OCI-M2 (cell line): ENCODE data around the gene GPR146.

Source experiments
- DNase-seq: peaks from one replicate; lab custom pipeline; 2025; ENCODE audit not compliant: unreplicated experiment; lab: John Stamatoyannopoulos, UW

GPR146 gene

DNA sequence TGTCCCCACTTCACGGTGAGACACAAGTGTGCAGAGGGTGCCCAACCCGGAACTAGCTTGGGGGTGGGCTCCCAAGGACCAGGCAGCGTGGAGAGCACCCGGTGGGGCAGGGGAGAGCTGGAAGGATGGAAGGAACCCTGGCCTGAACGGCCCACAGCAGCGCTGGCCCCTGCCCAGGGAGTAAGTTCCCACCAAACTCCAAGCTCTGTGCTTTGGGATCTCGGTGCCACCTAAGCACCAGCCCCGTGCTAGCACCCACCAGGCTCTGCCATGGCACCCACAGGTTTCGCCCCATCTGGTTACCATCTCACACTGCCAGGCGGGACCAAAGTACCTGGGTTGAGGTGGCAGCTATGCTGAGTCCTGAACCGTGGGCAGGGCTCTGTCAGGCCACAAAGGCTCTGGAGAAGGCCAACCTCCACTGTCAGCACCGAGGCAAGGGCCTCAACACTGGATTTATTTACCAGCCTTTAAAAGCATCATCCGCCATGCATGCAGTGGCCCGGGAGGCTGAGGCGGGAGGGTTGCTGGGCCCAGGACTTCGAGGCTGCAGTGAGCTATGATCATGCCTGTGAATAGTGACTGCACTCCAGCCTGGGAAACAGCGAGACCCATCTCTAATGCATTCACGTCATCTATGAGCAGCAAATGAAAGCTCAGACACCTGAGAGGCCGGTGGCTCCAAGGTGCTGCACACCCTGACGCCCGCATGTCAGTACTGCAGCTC, 59.6 kb downstream of the GPR146 start:
- DNase-seq: no peak

DNA sequence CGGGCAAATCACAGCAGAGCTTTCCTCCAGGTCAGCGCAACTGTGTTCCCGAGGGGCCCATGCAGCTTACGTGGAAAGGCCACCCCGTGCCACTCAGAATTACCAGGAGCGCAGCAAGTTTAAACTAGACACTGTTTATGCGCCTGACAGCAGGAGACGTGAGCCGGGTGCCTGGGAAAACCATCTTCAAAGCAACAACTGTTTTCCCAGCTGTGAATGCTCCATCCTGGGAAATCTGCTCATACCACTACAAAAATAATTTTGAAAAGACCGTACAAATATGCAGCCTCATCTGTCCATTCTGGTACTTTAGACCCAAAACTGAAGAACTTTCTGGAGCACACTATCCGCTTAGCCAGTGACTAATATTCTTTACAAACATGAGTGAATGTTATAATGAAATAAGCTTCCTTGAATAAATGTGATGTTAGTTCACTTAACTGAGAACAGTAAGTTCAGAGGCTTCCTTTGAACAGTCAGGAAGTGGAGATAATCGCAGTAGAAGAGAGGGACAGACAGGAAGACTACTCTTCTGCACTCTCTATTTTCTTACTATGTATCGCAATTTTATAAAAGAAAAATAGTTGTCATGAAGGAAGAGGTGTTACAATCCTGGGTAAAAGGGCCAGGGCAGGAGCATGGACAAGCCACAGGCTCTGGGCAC, 60.3 kb downstream of the GPR146 start:
- no peak for DNase-seq

- no peak for DNase-seq
Observed at GRCh38 chr7:1105189-1105588, 60.8 kb downstream of the GPR146 start.

GRCh38 chr7:1106063-1106792, 61.9 kb downstream of the GPR146 start:
- no peak for DNase-seq

DNA sequence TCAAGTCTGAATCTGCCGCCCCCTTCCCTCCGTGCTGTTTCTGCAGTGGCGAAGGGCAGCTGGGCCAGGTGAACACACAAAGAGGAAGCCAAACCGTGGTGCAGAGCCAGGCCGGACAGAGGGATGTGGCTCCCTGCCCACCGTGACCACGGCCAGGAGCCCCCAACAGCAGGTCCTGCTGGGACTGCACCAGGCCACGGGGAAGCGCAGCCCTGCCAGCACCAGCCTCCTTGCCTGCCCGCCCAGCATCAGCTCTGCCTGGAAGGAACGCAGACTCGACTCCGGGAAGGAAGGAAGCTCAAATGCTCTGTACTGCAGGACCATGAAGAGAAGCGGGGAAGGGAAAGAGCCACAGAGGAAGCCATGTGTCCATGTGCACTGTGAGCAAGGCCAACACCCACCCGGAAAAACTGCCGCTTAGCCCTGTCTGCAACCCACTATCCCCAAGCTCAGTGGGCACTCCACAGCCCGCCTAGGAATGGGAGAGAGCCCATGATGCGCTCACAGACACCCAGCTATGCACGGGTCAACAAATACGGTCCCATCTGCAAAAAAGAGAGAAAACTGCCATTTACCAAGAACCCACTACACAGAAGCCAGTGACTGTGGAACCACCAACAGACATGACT, 62.6 kb downstream of the GPR146 start:
- no peak for DNase-seq

DNA sequence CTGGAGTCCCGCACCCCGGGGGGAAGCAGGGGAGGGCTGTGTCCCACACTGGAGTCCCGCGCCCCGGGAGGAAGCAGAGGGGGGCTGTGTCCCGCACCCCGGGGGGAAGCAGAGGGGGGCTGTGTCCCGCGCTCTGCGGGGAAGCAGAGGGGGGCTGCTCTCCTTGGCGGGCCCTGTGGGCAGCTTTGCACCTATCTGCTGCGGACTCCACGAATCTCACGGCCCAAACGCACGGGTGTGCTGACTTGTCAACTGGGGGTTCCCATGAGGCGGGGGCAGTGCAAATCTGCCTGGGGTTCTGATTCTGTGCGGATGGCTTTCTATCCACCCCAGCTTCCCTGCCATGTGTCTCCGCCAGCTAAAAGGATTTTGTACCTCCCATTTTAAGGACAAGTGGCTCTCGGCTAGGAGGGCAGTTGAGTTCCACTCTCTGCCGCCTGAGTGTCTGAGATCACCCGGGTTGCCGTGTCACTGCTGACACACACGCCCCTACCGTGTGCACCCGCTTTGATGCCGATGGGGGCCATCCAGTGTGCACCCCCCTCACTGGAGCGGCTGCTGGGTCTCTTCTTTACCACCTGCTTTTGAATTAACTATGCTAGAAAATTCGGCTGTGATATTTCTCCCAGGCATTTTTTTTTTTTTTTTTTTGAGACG, 64.0 kb downstream of the GPR146 start:
- no peak for DNase-seq
